Mesenchymal stem cell (in vitro differentiated cells and primary cell): Measurements from ENCODE around the gene KBTBD2.

Experiments
- DNase-seq: peaks from one replicate; pipeline ENCODE4 v3.0.0-alpha.2; 2013
- H2AFZ ChIP-seq: one replicate; pipeline ENCODE4 v1.6.1; 2013; ENCODE audit warnings: low read depth, mild to moderate bottlenecking, control low read depth, inconsistent platforms, low read length, moderate library complexity
- H2AK5ac ChIP-seq: 2 replicates; pipeline ENCODE4 v1.6.1; 2013; ENCODE audit warnings: low read length, moderate library complexity, mild to moderate bottlenecking, inconsistent platforms; ENCODE audit not compliant: severe bottlenecking
- H2BK120ac ChIP-seq: one replicate; pipeline ENCODE4 v1.6.1; 2013; ENCODE audit warnings: low read depth, mild to moderate bottlenecking, inconsistent platforms, low read length, moderate library complexity
- H2BK12ac ChIP-seq, 2 experiments: one replicate each; pipeline ENCODE4 v1.6.1; 2013; ENCODE audit warnings: inconsistent platforms in 2 of 2, low read length in 2 of 2, mild to moderate bottlenecking in 2 of 2, moderate library complexity in 2 of 2, control low read depth in 1 of 2
- H2BK15ac ChIP-seq: one replicate; pipeline ENCODE4 v1.6.1; 2013; ENCODE audit warnings: mild to moderate bottlenecking, low read depth, inconsistent platforms; ENCODE audit not compliant: poor library complexity, severe bottlenecking
- H2BK5ac ChIP-seq: 2 replicates; pipeline ENCODE4 v1.6.1; 2013; ENCODE audit warnings: low read depth, mild to moderate bottlenecking, low read length, control low read depth, inconsistent platforms; ENCODE audit not compliant: poor library complexity, severe bottlenecking
- H3K14ac ChIP-seq, 2 experiments: one replicate each; pipeline ENCODE4 v1.6.1; 2013; ENCODE audit warnings: inconsistent platforms in 2 of 2, low read length in 2 of 2, control low read depth in 1 of 2, mild to moderate bottlenecking in 1 of 2, moderate library complexity in 1 of 2
- H3K18ac ChIP-seq, 2 experiments: one replicate each; pipeline ENCODE4 v1.6.1; 2013; ENCODE audit warnings: inconsistent platforms in 2 of 2, low read length in 2 of 2, control low read depth in 1 of 2, low read depth in 1 of 2, mild to moderate bottlenecking in 1 of 2
- H3K23ac ChIP-seq, 2 experiments: one replicate each; pipeline ENCODE4 v1.6.1; 2013; ENCODE audit warnings: inconsistent platforms in 2 of 2, low read length in 2 of 2, mild to moderate bottlenecking in 2 of 2, moderate library complexity in 2 of 2, control low read depth in 1 of 2
- H3K27ac ChIP-seq: 2 replicates; pipeline ENCODE4 v1.5.1; 2013; ENCODE audit warnings: mild to moderate bottlenecking, moderate library complexity, low read length, control low read depth, inconsistent platforms; ENCODE audit not compliant: poor library complexity, severe bottlenecking
- H3K27me3 ChIP-seq, 2 experiments: 2 replicates each; pipeline versions ENCODE4 v1.6.1 to v1.7.0; 2013; ENCODE audit warnings: low read length in 2 of 2, mild to moderate bottlenecking in 2 of 2, moderate library complexity in 2 of 2, control low read depth in 1 of 2, inconsistent platforms in 1 of 2; ENCODE audit not compliant: control insufficient read depth in 1 of 2, insufficient read depth in 1 of 2
- H3K36me3 ChIP-seq, 2 experiments: 2 replicates each; pipeline versions ENCODE4 v1.6.1 to v1.7.0; 2013; ENCODE audit warnings: low read length in 2 of 2, control low read depth in 1 of 2, inconsistent platforms in 1 of 2, low read depth in 1 of 2, mild to moderate bottlenecking in 1 of 2; ENCODE audit not compliant: insufficient read depth in 2 of 2, control insufficient read depth in 1 of 2
- H3K4ac ChIP-seq, 2 experiments: one replicate each; pipeline ENCODE4 v1.6.1; 2013; ENCODE audit warnings: inconsistent platforms in 2 of 2, low read length in 2 of 2, mild to moderate bottlenecking in 2 of 2, moderate library complexity in 2 of 2, control low read depth in 1 of 2, low read depth in 1 of 2
- H3K4me1 ChIP-seq: 2 replicates; pipeline ENCODE4 v1.6.1; 2013; ENCODE audit warnings: low read depth, low read length, control low read depth; ENCODE audit not compliant: control insufficient read depth, insufficient read depth
- H3K4me2 ChIP-seq: 2 replicates; pipeline ENCODE4 v1.6.1; 2013; ENCODE audit warnings: low read length, mild to moderate bottlenecking, inconsistent platforms; ENCODE audit not compliant: poor library complexity, severe bottlenecking
- H3K4me3 ChIP-seq, 2 experiments: 2 replicates each; pipeline versions ENCODE4 v1.5.1 to v1.7.0; 2013; ENCODE audit warnings: low read length in 2 of 2, mild to moderate bottlenecking in 2 of 2, control low read depth in 1 of 2, low read depth in 1 of 2; ENCODE audit not compliant: insufficient read depth in 1 of 2
- H3K79me1 ChIP-seq: replicated peaks from 2 replicates; pipeline ENCODE4 v1.6.1; 2013; ENCODE audit warnings: mild to moderate bottlenecking, control low read depth, low read length, inconsistent platforms; ENCODE audit not compliant: poor library complexity, severe bottlenecking
- H3K9ac ChIP-seq: 2 replicates; pipeline ENCODE4 v1.7.0; 2013; ENCODE audit warnings: mild to moderate bottlenecking, low read length, moderate library complexity
- H3K9me3 ChIP-seq: 2 replicates; pipeline ENCODE4 v1.7.0; 2013; ENCODE audit warnings: mild to moderate bottlenecking, low read length; ENCODE audit not compliant: control insufficient read depth
- H4K8ac ChIP-seq: one replicate; pipeline ENCODE4 v1.6.1; 2013; ENCODE audit warnings: inconsistent platforms, mild to moderate bottlenecking, low read length, moderate library complexity
- H4K91ac ChIP-seq: one replicate; pipeline ENCODE4 v1.6.1; 2013; ENCODE audit warnings: mild to moderate bottlenecking, low read length, inconsistent platforms
- WGBS: methylation state at CpG from one replicate; pipeline ENCODE4 v1.1.7; 2013; ENCODE audit warnings: mixed read lengths; 5-methylcytosine and 5-hydroxymethylcytosine counted together

KBTBD2 gene

GRCh38 chr7:32890793-32891042 lies 842 bp downstream of the KBTBD2 start:
- Histone ChIP-seq H3K18ac (peak overlapping the region; percentile 60 to 61), H3K14ac (no peak overlapping the region), H2BK15ac (no peak overlapping the region), H3K4ac (peak overlapping the region in 1 of 2 experiments; percentile 96), H4K8ac (no peak overlapping the region), H3K9me3 (no peaks in the 10 kb centered on the region), H2AFZ (no peak overlapping the region), H3K79me1 (no peaks in the 10 kb centered on the region), H3K23ac (no peak overlapping the region), H3K4me3 (peak overlapping the region; percentile 96 to 97), H3K36me3 (no peaks in the 10 kb centered on the region), H3K9ac (peak overlapping the region; percentile 100), H2BK12ac (no peak overlapping the region), H4K91ac (no peak overlapping the region), H3K27ac (peak overlapping the region; percentile 79), H2BK5ac (peak overlapping the region; percentile 19), H3K4me2 (peak overlapping the region; percentile 61), H3K27me3 (no peaks in the 10 kb centered on the region), H2BK120ac (peak overlapping the region; percentile 15), H3K4me1 (peaks cover 9% of the 10 kb centered on the region), H2AK5ac (no peak overlapping the region)
- peak; percentile 65 for DNase-seq
- 0% methylated on average over 4 of the region's 8 CpGs for WGBS

- peak overlapping the region; percentile 61 for H3K4me2 ChIP-seq
- H3K14ac ChIP-seq, result no peak overlapping the region
- H2BK12ac ChIP-seq, result no peak overlapping the region
- H3K27ac ChIP-seq, result peak overlapping the region; percentile 79
- H2BK120ac ChIP-seq, result no peak overlapping the region
- peaks cover 9% of the 10 kb centered on the region for H3K4me1 ChIP-seq
- no peak overlapping the region for H2AK5ac ChIP-seq
- no peak overlapping the region for H4K8ac ChIP-seq
- no peak overlapping the region for H2AFZ ChIP-seq
- H4K91ac ChIP-seq, result no peak overlapping the region
- H2BK15ac ChIP-seq, result no peak overlapping the region
- H3K27me3 ChIP-seq, result no peaks in the 10 kb centered on the region
- WGBS, result 0% methylated on average over 8 of the region's 16 CpGs
- no peak overlapping the region for H2BK5ac ChIP-seq
- peak; percentile 90 for DNase-seq
- no peaks in the 10 kb centered on the region for H3K79me1 ChIP-seq
- no peak overlapping the region for H3K23ac ChIP-seq
- peak overlapping the region in 1 of 2 experiments; percentile 45 for H3K18ac ChIP-seq
- no peaks in the 10 kb centered on the region for H3K9me3 ChIP-seq
- no peaks in the 10 kb centered on the region for H3K36me3 ChIP-seq
- no peak overlapping the region for H3K4ac ChIP-seq
- peak overlapping the region in 1 of 2 experiments; percentile 97 for H3K4me3 ChIP-seq
- peak overlapping the region; percentile 100 for H3K9ac ChIP-seq
Observed at GRCh38 chr7:32890010-32890792, 1.4 kb downstream of the KBTBD2 start.

GRCh38 chr7:32888505-32888904 lies 3.1 kb downstream of the KBTBD2 start:
- H4K8ac ChIP-seq, result no peak overlapping the region
- H3K36me3 ChIP-seq, result no peaks in the 10 kb centered on the region
- no peaks in the 10 kb centered on the region for H3K9me3 ChIP-seq
- no peak overlapping the region for H2AK5ac ChIP-seq
- no peaks in the 10 kb centered on the region for H3K27me3 ChIP-seq
- H2BK120ac ChIP-seq, result no peak overlapping the region
- peak overlapping the region; percentile 31 for H3K9ac ChIP-seq
- H4K91ac ChIP-seq, result no peak overlapping the region
- peaks cover 9% of the 10 kb centered on the region for H3K4me1 ChIP-seq
- no peak overlapping the region for H2BK15ac ChIP-seq
- H2AFZ ChIP-seq, result no peak overlapping the region
- no peak overlapping the region for H3K14ac ChIP-seq
- H3K4me3 ChIP-seq, result no peak overlapping the region
- no peaks in the 10 kb centered on the region for H3K79me1 ChIP-seq
- H3K4me2 ChIP-seq, result no peak overlapping the region
- H3K18ac ChIP-seq, result no peak overlapping the region
- no peak for DNase-seq
- H3K23ac ChIP-seq, result no peak overlapping the region
- no peak overlapping the region for H3K4ac ChIP-seq
- H2BK5ac ChIP-seq, result no peak overlapping the region
- H2BK12ac ChIP-seq, result no peak overlapping the region
- no peak overlapping the region for H3K27ac ChIP-seq
- 98% methylated on average over 5 of the region's 6 CpGs for WGBS

- no peak overlapping the region for H4K8ac ChIP-seq
- WGBS, result 100% methylated on average over 2 of the region's 3 CpGs
- peak overlapping the region; percentile 31 for H3K9ac ChIP-seq
- H2AK5ac ChIP-seq, result no peak overlapping the region
- H3K23ac ChIP-seq, result no peak overlapping the region
- H2BK5ac ChIP-seq, result no peak overlapping the region
- no peak overlapping the region for H3K14ac ChIP-seq
- H3K4ac ChIP-seq, result no peak overlapping the region
- H2BK15ac ChIP-seq, result no peak overlapping the region
- no peaks in the 10 kb centered on the region for H3K79me1 ChIP-seq
- H3K27me3 ChIP-seq, result no peaks in the 10 kb centered on the region
- DNase-seq, result no peak
- H3K18ac ChIP-seq, result no peak overlapping the region
- no peak overlapping the region for H3K4me2 ChIP-seq
- no peaks in the 10 kb centered on the region for H3K9me3 ChIP-seq
- H2BK120ac ChIP-seq, result no peak overlapping the region
- no peak overlapping the region for H4K91ac ChIP-seq
- H2AFZ ChIP-seq, result no peak overlapping the region
- no peaks in the 10 kb centered on the region for H3K36me3 ChIP-seq
- H3K4me3 ChIP-seq, result no peak overlapping the region
- no peak overlapping the region for H3K27ac ChIP-seq
- no peak overlapping the region for H2BK12ac ChIP-seq
- peaks cover 6% of the 10 kb centered on the region for H3K4me1 ChIP-seq
Observed at GRCh38 chr7:32887395-32887794, 4.2 kb downstream of the KBTBD2 start.
